ENCODE data around the gene RBM48.

DNA sequence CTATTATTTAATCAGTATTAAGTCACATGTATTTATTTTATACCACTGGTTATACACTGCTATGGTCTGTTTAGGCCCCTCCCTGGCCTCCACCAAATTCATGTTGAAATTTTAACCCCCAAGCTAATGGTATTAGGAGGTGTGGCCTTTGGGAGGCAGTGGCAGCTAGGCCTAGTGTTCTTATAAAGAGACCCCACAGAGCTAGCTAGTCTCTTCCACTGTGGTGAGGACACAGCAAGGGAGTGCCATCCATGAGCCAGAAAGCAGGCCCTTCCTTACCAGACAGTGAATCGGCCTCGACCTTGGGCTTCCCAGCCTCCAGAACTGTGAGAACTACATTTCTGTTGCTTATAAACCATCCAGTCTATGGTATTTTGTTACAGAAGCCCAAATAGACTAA, 28.7 kb downstream of the RBM48 start:
- no peak for TF ChIP-seq GATA2 (IDR thresholded peaks at IDR 0.05; ENCODE audit: low read depth, low read length)
- no peak for TF ChIP-seq GATA3 (IDR thresholded peaks at IDR 0.05; ENCODE audit: low read depth, low read length)

Data from SH-SY5Y (cell line).